ENCODE data around the gene PRR36.
"Not testable (repeated sequence)": the region's sequence is repeated elsewhere in the genome, so short reads cannot be mapped to it uniquely, and the experiment has no call there.

Gene PRR36

DNA sequence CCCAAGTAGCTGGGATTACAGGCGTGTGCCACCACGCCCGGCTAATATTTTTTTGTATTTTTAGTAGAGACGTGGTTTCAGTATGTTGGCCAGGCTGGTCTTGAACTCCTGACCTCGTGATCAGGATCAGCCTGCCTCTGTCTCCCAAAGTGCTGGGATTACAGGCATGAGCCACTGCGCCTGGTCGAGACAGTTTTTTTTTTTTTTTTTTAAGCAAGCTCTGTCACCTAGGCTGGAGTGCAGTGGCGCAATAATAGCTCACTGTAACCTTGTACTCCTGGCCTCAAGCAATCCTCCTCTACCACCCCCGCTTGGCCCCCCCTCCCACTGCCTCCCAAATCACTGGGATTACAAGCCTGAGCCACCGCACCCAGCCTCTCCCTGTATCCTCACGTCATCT, 23.1 kb upstream of the PRR36 start:
- DNase-seq: no peak

DNA sequence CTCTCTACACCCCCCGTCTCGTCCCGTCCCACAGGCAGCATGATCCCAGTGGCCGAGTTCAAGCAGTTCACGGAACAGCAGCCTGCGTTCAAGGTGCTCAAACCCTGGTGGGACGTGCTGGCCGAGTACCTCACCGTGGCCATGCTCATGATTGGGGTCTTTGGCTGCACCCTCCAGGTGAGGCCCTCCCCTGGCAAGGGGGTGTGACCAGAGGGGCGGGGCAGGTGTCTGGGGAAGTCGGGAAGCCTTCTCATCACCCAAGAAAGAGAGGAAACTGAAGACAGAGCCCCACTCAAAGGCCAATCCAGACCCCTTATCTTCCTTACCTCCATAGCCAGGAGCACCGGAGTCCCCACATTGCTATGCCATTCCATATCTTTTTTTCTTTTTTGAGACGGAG, 21.4 kb upstream of the PRR36 start:
- DNase-seq: no peak

GRCh38 chr19:7894612-7895309, 20.6 kb upstream of the PRR36 start:
- DNase-seq: no peak

DNA sequence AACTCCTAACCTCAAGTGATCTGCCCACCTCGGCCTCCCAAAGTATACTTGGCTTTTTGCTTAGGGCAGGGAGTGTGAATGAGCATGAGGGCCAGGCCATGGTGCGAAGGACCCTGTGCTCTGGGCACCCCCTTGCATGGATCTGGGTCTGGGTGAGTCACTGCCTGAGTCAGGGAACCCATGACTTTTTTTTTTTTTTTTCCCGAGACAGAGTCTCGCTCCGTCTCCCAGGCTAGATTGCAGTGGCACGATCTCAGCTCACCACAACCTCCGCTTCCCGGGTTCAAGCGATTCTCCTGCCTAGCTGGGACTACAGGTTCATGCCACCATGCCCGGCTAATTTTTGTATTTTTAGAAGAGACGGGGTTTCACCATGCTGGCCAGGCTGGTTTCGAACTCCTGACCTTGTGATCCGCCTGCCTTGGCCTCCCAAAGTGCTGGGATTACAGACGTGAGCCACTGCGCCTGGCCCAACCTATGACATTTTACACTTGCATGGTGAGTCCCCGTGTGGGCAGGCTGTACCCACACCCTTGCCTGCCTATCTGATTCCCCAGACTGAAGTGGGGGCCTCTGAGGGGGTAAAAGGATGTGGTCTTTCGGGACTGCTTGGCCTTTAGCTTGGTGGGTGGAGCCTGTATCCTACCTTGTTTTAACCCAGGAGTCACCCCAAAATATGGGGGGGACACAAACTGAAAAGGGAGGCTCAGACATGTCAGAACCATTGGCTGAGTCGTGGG, 19.3 kb upstream of the PRR36 start:
- DNase-seq: not testable (repeated sequence)

DNA sequence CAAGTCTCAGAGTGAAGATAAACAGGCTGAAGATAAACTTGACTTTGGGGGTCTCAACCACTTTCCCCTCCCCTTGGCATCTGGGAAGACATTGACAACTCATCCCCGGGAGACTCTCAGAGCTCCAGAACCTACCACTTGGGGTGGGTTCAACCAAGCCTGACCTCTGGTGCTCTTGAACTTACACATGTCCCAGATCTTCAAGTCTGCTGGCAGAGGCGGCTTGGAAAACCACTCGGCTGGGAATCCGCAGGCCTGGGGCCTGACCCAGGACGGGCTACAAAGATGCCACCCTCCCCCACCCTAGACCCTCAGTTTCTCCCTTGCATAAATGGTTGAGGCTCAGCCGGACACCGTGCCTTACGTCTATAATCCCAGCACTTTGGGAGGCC, 14.6 kb upstream of the PRR36 start:
- no peak for DNase-seq

DNA sequence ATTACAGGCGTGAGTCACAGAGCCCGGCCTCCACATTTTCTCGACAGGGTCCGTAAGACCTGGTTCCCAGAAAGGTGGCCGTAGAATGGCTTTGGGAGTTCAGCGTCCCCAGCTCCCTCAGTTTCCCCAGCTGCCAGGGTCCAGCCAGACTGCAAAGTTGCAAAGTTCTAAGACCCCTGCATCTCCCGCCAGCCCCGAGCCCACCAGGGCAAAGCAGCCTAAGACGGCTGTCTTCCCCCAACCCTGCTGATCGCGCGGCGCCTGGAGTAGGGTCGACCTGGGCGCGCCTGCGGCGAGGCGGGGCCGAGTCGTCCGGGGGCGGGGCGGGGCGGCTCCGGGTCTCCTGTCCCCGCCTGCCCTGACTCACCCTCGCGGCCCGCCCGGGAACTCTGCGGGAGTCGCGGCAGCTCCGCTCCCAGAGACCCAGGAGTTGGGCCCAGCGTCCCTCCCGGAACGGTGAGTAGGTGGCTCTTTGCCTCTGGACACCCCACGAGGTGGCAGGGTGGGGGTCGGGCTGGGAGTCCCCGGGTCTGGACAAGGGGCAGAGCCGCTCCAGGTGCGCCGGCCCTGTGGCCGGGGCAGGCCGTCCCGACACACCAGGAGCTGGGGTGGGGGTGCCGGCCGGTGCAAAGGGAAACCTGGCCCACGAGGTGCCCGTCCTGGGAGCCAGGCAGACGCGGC, 14.1 kb upstream of the PRR36 start, which contains the start of gene LRRC8E:
Gene LRRC8E, plus strand, starts transcription at position 366 of the 681 bp plus-strand sequence. CDS start 7,094 bp downstream, outside the sequence.
- DNase-seq: peak; percentile 45

GRCh38 chr19:7887408-7888144, 13.4 kb upstream of the PRR36 start:
- no peak for DNase-seq

DNA sequence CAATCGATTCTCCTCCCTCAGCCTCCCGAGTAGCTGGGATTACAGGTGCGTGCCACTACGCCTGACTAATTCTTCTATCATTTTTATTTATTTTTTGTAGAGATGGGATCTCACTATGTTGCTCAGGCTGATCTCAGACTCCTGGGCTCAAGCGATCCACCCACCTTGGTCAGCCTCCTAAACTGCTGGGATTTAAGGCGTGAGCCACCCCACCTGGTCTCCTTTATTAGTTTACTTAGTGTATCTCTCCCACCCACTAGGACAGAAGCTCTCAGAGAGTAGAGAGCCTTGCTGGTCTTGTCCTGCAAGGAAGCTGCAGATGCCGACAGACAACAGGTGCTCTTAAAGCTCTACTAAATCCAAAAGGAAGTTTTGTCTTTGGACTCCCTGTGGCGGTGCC, 11.6 kb upstream of the PRR36 start:
- no peak for DNase-seq

GRCh38 chr19:7883796-7884570, 9.8 kb upstream of the PRR36 start:
- no peak for DNase-seq

- DNase-seq: no peak
Observed at GRCh38 chr19:7883105-7883504, 8.9 kb upstream of the PRR36 start.

GRCh38 chr19:7881910-7882309, 7.7 kb upstream of the PRR36 start:
- no peak for DNase-seq

GRCh38 chr19:7879836-7880235, 5.6 kb upstream of the PRR36 start:
- no peak for DNase-seq

GRCh38 chr19:7879111-7879807, 5.1 kb upstream of the PRR36 start:
- no peak for DNase-seq

DNA sequence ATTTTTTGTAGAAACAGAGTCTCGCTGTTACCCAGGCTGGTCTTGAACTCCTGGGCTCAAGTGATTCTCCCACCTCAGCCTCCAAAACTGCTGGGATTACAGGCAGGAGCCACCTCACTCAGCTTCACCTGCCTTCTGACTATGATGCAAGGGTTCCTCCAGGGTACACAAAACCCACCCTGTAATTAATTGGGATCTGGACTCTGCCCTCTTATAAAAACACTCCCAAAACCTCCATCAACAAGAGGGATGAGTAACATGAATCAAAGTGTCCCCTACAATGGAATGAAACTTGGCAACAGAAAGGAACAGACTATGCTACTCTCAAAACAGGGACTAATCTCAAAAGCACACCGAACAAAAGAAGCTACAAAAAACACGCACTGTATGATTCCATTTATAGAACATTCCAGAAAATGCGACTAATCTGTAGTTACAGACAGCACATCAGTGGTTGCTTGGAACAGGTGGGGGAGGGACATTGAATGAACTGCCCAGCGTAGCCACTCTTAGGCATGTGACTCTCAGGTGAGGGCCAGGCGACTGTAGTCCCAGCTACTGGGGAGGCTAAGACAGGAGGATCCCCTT, 3.2 kb upstream of the PRR36 start:
- no peak for DNase-seq

- DNase-seq: no peak
Observed at GRCh38 chr19:7874897-7875273, 695 bp upstream of the PRR36 start.

- DNase-seq: no peak
Observed at GRCh38 chr19:7873304-7874075, 700 bp downstream of the PRR36 start.

- no peak for DNase-seq
Observed at GRCh38 chr19:7872306-7873204, 1.6 kb downstream of the PRR36 start.

- peak; percentile 79 for DNase-seq
Observed at GRCh38 chr19:7871437-7872305, 2.5 kb downstream of the PRR36 start.
